ENCODE measurements around the gene OR5D14. TPM values are rescaled to one million over a fixed set of nuclear protein-coding genes. Genes with fewer than 3 reads are reported as not detected.

The OR5D14 gene
- polyA plus RNA-seq, 1 of the 3 experiments (the other 2 are of a cell fraction): not detected

GRCh38 chr11:55811067-55811466, 15.7 kb downstream of the OR5D14 start, which contains the start of gene OR5L1:
Gene OR5L1 (plus strand): TSS chr11:55811367. CDS start chr11:55811467, 100 bp downstream.
- H3K4me1 ChIP-seq (ENCODE audit: control insufficient read depth in 1 of 2, insufficient read depth in 2 of 2, low read depth in 1 of 2, low read length in 1 of 2): no peaks in the 10 kb centered on the region
- H3K9ac ChIP-seq: no peak within 1 kb of the TSS
- no peak within 1 kb of the TSS for H2AFZ ChIP-seq (ENCODE audit: low read depth)
- WGBS (ENCODE audit: low lambda C conversion rate): 2% methylated on average over 1 of the region's 1 CpG
- no peaks in the 10 kb centered on the region for H3K79me2 ChIP-seq (ENCODE audit: insufficient read depth)
- POLR2A ChIA-PET: no interaction called here
- H3F3A ChIP-seq (replicated peaks; ENCODE audit: insufficient read depth): no peaks in the 10 kb centered on the region
- no peak for TF ChIP-seq USF1 (IDR thresholded peaks at IDR 0.05; ENCODE audit: borderline replicate concordance, low read depth)
- TF ChIP-seq RAD21 (IDR thresholded peaks at IDR 0.05; ENCODE audit: low read length): no peak
- TF ChIP-seq ZBTB33 (IDR thresholded peaks at IDR 0.05; ENCODE audit: borderline replicate concordance, low read depth): no peak
- no peak for TF ChIP-seq GATA2 (CRISPR knock-in tag; IDR thresholded peaks at IDR 0.05)
- no peak for TF ChIP-seq PBX3 (IDR thresholded peaks at IDR 0.05)
- no peaks in the 10 kb centered on the region for H3K27me3 ChIP-seq (ENCODE audit: insufficient read depth)
- CTCF ChIA-PET: no interaction called here
- no peak for DNase-seq
- H4K20me1 ChIP-seq (ENCODE audit: insufficient read depth): no peaks in the 10 kb centered on the region
- no peaks in the 10 kb centered on the region for H3K9me3 ChIP-seq
- H3K27ac ChIP-seq (ENCODE audit: low read depth in 2 of 2, low read length in 1 of 2): no peak within 1 kb of the TSS
- H3K36me3 ChIP-seq (replicated peaks in 1 of 2; ENCODE audit: control insufficient read depth in 1 of 2, insufficient read depth in 2 of 2, low read length in 1 of 2): no peaks in the 10 kb centered on the region
- no peaks in the 10 kb centered on the region for H3K9me2 ChIP-seq
- H3K4me3 ChIP-seq (ENCODE audit: low read depth in 2 of 2, low read length in 1 of 2): no peak within 1 kb of the TSS
- no peak within 1 kb of the TSS for H3K4me2 ChIP-seq

- 15% methylated on average over 5 of the region's 5 CpGs for WGBS (ENCODE audit: low lambda C conversion rate)
- no peak for DNase-seq
- Histone ChIP-seq H3K9me3 (no peaks in the 10 kb centered on the region), H3K27me3 (ENCODE audit: insufficient read depth) (no peaks in the 10 kb centered on the region), H3K4me3 (ENCODE audit: low read depth in 2 of 2, low read length in 1 of 2) (no peak within 1 kb of the TSS), H2AFZ (ENCODE audit: low read depth) (no peak within 1 kb of the TSS), H3K79me2 (ENCODE audit: insufficient read depth) (no peaks in the 10 kb centered on the region), H3K4me1 (ENCODE audit: control insufficient read depth in 1 of 2, insufficient read depth in 2 of 2, low read depth in 1 of 2, low read length in 1 of 2) (no peaks in the 10 kb centered on the region), H3K27ac (ENCODE audit: low read depth in 2 of 2, low read length in 1 of 2) (no peak within 1 kb of the TSS), H4K20me1 (ENCODE audit: insufficient read depth) (no peaks in the 10 kb centered on the region), H3K9ac (no peak within 1 kb of the TSS), H3K9me2 (no peaks in the 10 kb centered on the region), H3K4me2 (no peak within 1 kb of the TSS), H3F3A (replicated peaks; ENCODE audit: insufficient read depth) (no peaks in the 10 kb centered on the region), H3K36me3 (replicated peaks in 1 of 2; ENCODE audit: control insufficient read depth in 1 of 2, insufficient read depth in 2 of 2, low read length in 1 of 2) (no peaks in the 10 kb centered on the region)
- CTCF ChIA-PET: no interaction called here
- POLR2A ChIA-PET: no interaction called here
- TF ChIP-seq TCF12 (IDR thresholded peaks at IDR 0.05): no peak
- TF ChIP-seq RAD21 (IDR thresholded peaks at IDR 0.05; ENCODE audit: low read length): no peak
- TF ChIP-seq FOSL2 (IDR thresholded peaks at IDR 0.05; ENCODE audit: borderline replicate concordance, low read depth): no peak
- TF ChIP-seq SIN3A (IDR thresholded peaks at IDR 0.05; ENCODE audit: borderline replicate concordance, low read depth, low read length): no peak
- no peak for TF ChIP-seq USF2 (IDR thresholded peaks at IDR 0.05; ENCODE audit: borderline replicate concordance, low read depth, low read length)
- TF ChIP-seq RXRA (IDR thresholded peaks at IDR 0.05; ENCODE audit: borderline replicate concordance, low read depth): no peak
- TF ChIP-seq YY1 (IDR thresholded peaks at IDR 0.05; ENCODE audit: low read depth): no peak
- TF ChIP-seq ELF1 (IDR thresholded peaks at IDR 0.05): no peak
- no peak for TF ChIP-seq FOXJ3 (CRISPR knock-in tag; IDR thresholded peaks at IDR 0.05)
- TF ChIP-seq ZBTB33 (IDR thresholded peaks at IDR 0.05; ENCODE audit: borderline replicate concordance, low read depth): no peak
- TF ChIP-seq EP300 (IDR thresholded peaks at IDR 0.05; ENCODE audit: borderline replicate concordance in 1 of 2, low read depth in 1 of 2, low read length in 1 of 2): no peak
- no peak for TF ChIP-seq RFX5 (IDR thresholded peaks at IDR 0.05; ENCODE audit: low read length)
These were observed 24.0 kb downstream of the OR5D14 start, which contains the start of gene OR5D18 for GRCh38 chr11:55819330-55819729. Gene OR5D18 (plus strand): TSS chr11:55819630. CDS start chr11:55819630, 0 bp downstream.
